Left ventricle myocardium superior (tissue), 1 donor: Measurements from ENCODE around the gene GRPEL1. TPM values are rescaled to one million over a fixed set of nuclear protein-coding genes. Genes with fewer than 3 reads are reported as not detected.

ENCODE experiments used
- ATAC-seq: fragments of 200-7000 bp; cut with Tn5 transposase; one replicate; pipeline ENCODE4 v1.9.1; 2020; ENCODE audit warnings: mild to moderate bottlenecking, moderate library complexity
- DNase-seq: peaks from one replicate; pipeline ENCODE4 v3.0.0-alpha.2; 2020
- intact Hi-C: fragments of 100-400 bp; cut with micrococcal nuclease; formaldehyde crosslinking; loops from one replicate; pipeline ENCODE4 v1.11.0; 2022
- total RNA-seq: library from RNA; stranded (reverse); fragmentation: NEBNext Ultra II Directional; extraction: Animal tissue kit (Norgen Biotek cat#: 25700); gene quantifications from one replicate; pipeline ENCODE4 v1.2.1, GENCODE V29; 2021
- donor health status: DM: no; HTN: yes; CAD: no; lungs with severe emphysema.

The GRPEL1 gene
- total RNA-seq, 1 donor from 2014 or later, result 62.7 TPM

- intact Hi-C loops, result loop anchor here (10.0 kb wide), 1 partner anchor 1697 kb away; no protein-coding TSS in a partner anchor
Measured at GRCh38 chr4:7017446-7018048, 50.3 kb downstream of the GRPEL1 start.

GRCh38 chr4:7016512-7016911 lies 51.4 kb downstream of the GRPEL1 start:
- intact Hi-C loops, result loop anchor here (10.0 kb wide), 1 partner anchor 1698 kb away; no protein-coding TSS in a partner anchor
- DNase-seq (no peak), ATAC-seq (no peak)

More at GRCh38 chr4:7017446-7018048, 50.3 kb downstream of the GRPEL1 start:
- no peak for DNase-seq
- ATAC-seq, result no peak

- DNase-seq (no peak), ATAC-seq (peak; percentile 36)
- intact Hi-C loops, result loop anchor here (10.0 kb wide), 1 partner anchor 1699 kb away; no protein-coding TSS in a partner anchor
Measured at GRCh38 chr4:7016086-7016485, 51.8 kb downstream of the GRPEL1 start.

GRCh38 chr4:7015383-7016035 lies 52.4 kb downstream of the GRPEL1 start:
- no peak for ATAC-seq
- DNase-seq, result no peak
- intact Hi-C loops, result loop anchor here (10.0 kb wide), 1 partner anchor 1699 kb away; no protein-coding TSS in a partner anchor

GRCh38 chr4:7014815-7015214 lies 53.0 kb downstream of the GRPEL1 start:
- intact Hi-C loops, result loop anchor here (10.0 kb wide), 1 partner anchor 1700 kb away; no protein-coding TSS in a partner anchor
- DNase-seq, result no peak

GRCh38 chr4:7013175-7013574 lies 54.7 kb downstream of the GRPEL1 start:
- intact Hi-C loops, result loop anchor here (10.0 kb wide), 1 partner anchor 1702 kb away; no protein-coding TSS in a partner anchor
- no peak for DNase-seq
- no peak for ATAC-seq

More at GRCh38 chr4:7014815-7015214, 53.0 kb downstream of the GRPEL1 start:
- ATAC-seq, result no peak

GRCh38 chr4:7009564-7009963 lies 58.3 kb downstream of the GRPEL1 start:
- intact Hi-C loops, result no loop called here
- ATAC-seq, result peak; percentile 75

More at GRCh38 chr4:7009564-7009963, 58.3 kb downstream of the GRPEL1 start:
- DNase-seq, result no peak

Other genes starting within 250 kb of the GRPEL1 start
- 40.4 TPM for gene TBC1D14, start 158.2 kb downstream of the GRPEL1 start, total RNA-seq
- gene TADA2B, start 24.7 kb downstream of the GRPEL1 start, total RNA-seq, result 34.6 TPM
- gene SORCS2, start 124.5 kb upstream of the GRPEL1 start, total RNA-seq, result 1.5 TPM